C4-2B (cell line): ENCODE results near the gene TOMM20.

Experiments used
- CTCF ChIP-seq: fragments of 450-650 bp; conservative IDR thresholded peaks from 2 replicates; pipeline ENCODE4 v1.5.1; 2017; ENCODE audit warnings: mild to moderate bottlenecking
- ZFX ChIP-seq: fragments of 450-650 bp; IDR thresholded peaks from 2 replicates; pipeline ENCODE4 v1.6.1; 2017

DNA sequence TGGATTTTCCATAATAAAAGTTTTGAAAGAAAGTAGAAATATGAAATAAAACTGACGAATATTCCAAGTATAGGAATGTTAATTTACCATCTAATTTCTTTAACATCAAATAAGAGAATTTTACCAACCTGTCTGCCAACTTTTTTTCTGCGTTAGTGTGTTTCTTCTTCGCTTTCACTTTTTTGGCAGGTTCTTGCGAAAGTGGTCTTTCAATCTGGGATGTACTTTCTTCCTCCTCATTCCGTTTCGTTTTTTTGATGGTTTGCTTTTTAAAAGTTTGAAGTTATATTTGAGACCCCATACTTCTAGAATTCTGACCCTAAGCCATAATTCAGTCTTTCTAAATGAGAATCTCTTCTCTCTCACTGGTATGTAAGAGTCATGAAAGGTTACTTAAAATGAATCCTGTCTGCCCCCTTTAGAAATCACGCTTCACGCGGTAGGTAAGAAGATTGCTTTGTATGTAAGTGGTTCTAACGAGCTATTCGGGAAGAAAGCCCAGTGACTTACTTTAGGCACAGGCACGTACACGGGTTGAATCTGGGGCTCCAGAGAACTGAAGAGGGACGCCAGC is 31.8 kb upstream of the TOMM20 start:
- TF ChIP-seq ZFX (no peak), CTCF (peak; percentile 7; the same call in 1 of the 2 replicates)
